K562 (cell line): Measurements from ENCODE around the gene DIP2A. TPM values are rescaled to one million over a fixed set of nuclear protein-coding genes. Genes with fewer than 3 reads are reported as not detected.

Source experiments
- ATAC-seq: fragments of 200-7000 bp; cut with Tn5 transposase; 3 replicates; pipeline ENCODE4 v1.9.1; 2020; ENCODE audit warnings: moderate library complexity
- BruUV-seq: library from RNA; stranded (reverse); fragments of 400-500 nt; replicated peaks from 2 replicates; lab custom pipeline; 2021; lab: Mats Ljungman, UMichigan
- CTCF ChIA-PET: fragments of 300-600 bp; formaldehyde crosslinking; extraction: SDS; loops from one replicate; lab custom pipeline; 2021; ENCODE audit warnings: low intra/inter-chr PET ratio; lab: Yijun Ruan, JAX
- POLR2A ChIA-PET: fragments of 300-600, 350-650 bp; sonication (Branson Sonifier 250); formaldehyde crosslinking; extraction: SDS; loops from one replicate; lab custom pipeline; 2021; ENCODE audit warnings: antibody characterized with exemption, inconsistent platforms; lab: Yijun Ruan, JAX
- DNase-seq, 4 experiments: peaks; one replicate each; pipeline versions ENCODE4 v3.0.0 to v3.0.0-alpha.2; 2011 to 2018; ENCODE audit warnings: low spot score in 3 of 4, mixed read lengths in 3 of 4; ENCODE audit errors: extremely low read depth in 1 of 4
- FAIRE-seq: peaks from 2 replicates; lab custom pipeline; 2011; peaks lifted over from hg19 to GRCh38; lab: Jason Lieb, UNC
- H2AFZ ChIP-seq: 2 replicates; pipeline ENCODE4 v1.6.0; 2011; ENCODE audit warnings: low read depth, low read length, control low read depth, inconsistent platforms
- H3K27ac ChIP-seq: fragments of 200-600 bp; 3 replicates; pipeline ENCODE4 v1.8.0; 2011; ENCODE audit warnings: low read depth, mild to moderate bottlenecking, control low read depth, inconsistent platforms, low read length, moderate library complexity, mixed read lengths; ENCODE audit errors: extremely low read depth
- H3K27me3 ChIP-seq, 2 experiments: fragments of 300-600 bp in 1 of 2; 2 replicates in 1 of 2; 3 replicates in 1 of 2; pipeline versions ENCODE4 v1.6.0 to v1.8.0; 2011; ENCODE audit warnings: inconsistent platforms in 2 of 2, low read length in 2 of 2, mild to moderate bottlenecking in 1 of 2, mixed read lengths in 1 of 2, moderate library complexity in 1 of 2; ENCODE audit not compliant: control insufficient read depth in 2 of 2, insufficient read depth in 2 of 2
- H3K36me3 ChIP-seq: fragments of 300-600 bp; 3 replicates; pipeline ENCODE4 v1.8.0; 2011; ENCODE audit warnings: mild to moderate bottlenecking, low read length, inconsistent platforms; ENCODE audit not compliant: control insufficient read depth, insufficient read depth
- H3K4me1 ChIP-seq, 2 experiments: fragments of 200-600 bp in 1 of 2; replicated peaks in 1 of 2; 2 replicates in 1 of 2; 3 replicates in 1 of 2; pipeline versions ENCODE4 v1.5.1 to v1.8.0; 2011; ENCODE audit warnings: inconsistent platforms in 2 of 2, low read length in 2 of 2, mild to moderate bottlenecking in 1 of 2, mixed read lengths in 1 of 2, moderate library complexity in 1 of 2; ENCODE audit not compliant: control insufficient read depth in 2 of 2, insufficient read depth in 2 of 2
- H3K4me2 ChIP-seq: 2 replicates; pipeline ENCODE4 v1.6.1; 2011; ENCODE audit warnings: low read length, control low read depth, inconsistent platforms, mixed read lengths; ENCODE audit not compliant: insufficient read depth
- H3K4me3 ChIP-seq: fragments of 200-600 bp; sonication (generic), shearing (Covaris generic); 2 replicates; pipeline ENCODE4 v1.5.1; 2016; ENCODE audit warnings: control low read depth, inconsistent platforms
- H3K79me2 ChIP-seq: fragments of 200-600 bp; 3 replicates; pipeline ENCODE4 v1.8.0; 2011; ENCODE audit warnings: low read length, inconsistent platforms; ENCODE audit not compliant: control insufficient read depth, insufficient read depth
- H3K9ac ChIP-seq, 2 experiments: 2 replicates each; pipeline versions ENCODE4 v1.6.0 to v1.6.1; 2011; ENCODE audit warnings: low read depth in 2 of 2, low read length in 2 of 2, control low read depth in 1 of 2, inconsistent platforms in 1 of 2, mild to moderate bottlenecking in 1 of 2, mixed read lengths in 1 of 2; ENCODE audit not compliant: insufficient read depth in 1 of 2
- H3K9me1 ChIP-seq: one replicate; pipeline ENCODE4 v1.6.0; 2011; ENCODE audit warnings: inconsistent platforms, mild to moderate bottlenecking, low read length, moderate library complexity; ENCODE audit not compliant: control insufficient read depth, insufficient read depth
- H3K9me3 ChIP-seq: replicated peaks from 2 replicates; pipeline ENCODE4 v1.5.1; 2011; ENCODE audit warnings: low read depth, low read length, inconsistent platforms; ENCODE audit not compliant: control insufficient read depth, insufficient read depth
- H4K20me1 ChIP-seq: replicated peaks from 2 replicates; pipeline ENCODE4 v1.6.1; 2011; ENCODE audit warnings: low read length, inconsistent platforms, mixed read lengths; ENCODE audit not compliant: control insufficient read depth, insufficient read depth
- ARID1B ChIP-seq: fragments of 450-650 bp; IDR thresholded peaks from 2 replicates; pipeline ENCODE4 v1.6.1; 2016; ENCODE audit warnings: antibody characterized with exemption, mild to moderate bottlenecking, inconsistent platforms
- NCOA4 ChIP-seq: fragments of 450-650 bp; IDR thresholded peaks from 2 replicates; pipeline ENCODE4 v1.6.1; 2018; ENCODE audit warnings: mild to moderate bottlenecking; ENCODE audit not compliant: partially characterized antibody
- NFIX ChIP-seq: fragments of 250-450 bp; sonication (Bioruptor Pico); IDR thresholded peaks from 2 replicates; pipeline ENCODE4 v1.4.0; 2020; ENCODE audit warnings: low read depth, mild to moderate bottlenecking, moderate library complexity
- RCOR1 ChIP-seq, 2 experiments: IDR thresholded peaks; 2 replicates each; pipeline ENCODE4 v1.6.1; 2012; ENCODE audit warnings: low read depth in 2 of 2, low read length in 2 of 2, borderline replicate concordance in 1 of 2, improper control_type of control experiment in 1 of 2
- SIN3A ChIP-seq, 2 experiments: fragments of 150-350 bp in 1 of 2; IDR thresholded peaks; 2 replicates each; pipeline ENCODE4 v1.6.1; 2011 to 2016; ENCODE audit warnings: borderline replicate concordance in 2 of 2, low read depth in 2 of 2, low read length in 2 of 2, mild to moderate bottlenecking in 2 of 2, moderate library complexity in 2 of 2; ENCODE audit not compliant: control insufficient read depth in 1 of 2
- XRCC4 ChIP-seq: IDR thresholded peaks from one replicate; pipeline ENCODE4 v1.6.1; 2011; ENCODE audit not compliant: insufficient read depth, insufficient read length; ENCODE audit errors: extremely low read depth
- YBX1 ChIP-seq: fragments of 450-650 bp; IDR thresholded peaks from 2 replicates; pipeline ENCODE4 v1.7.1; 2016; ENCODE audit warnings: mild to moderate bottlenecking
- ZFP30 ChIP-seq: fragments of 250-450 bp; sonication (Bioruptor Pico); IDR thresholded peaks from 2 replicates; pipeline ENCODE4 v1.8.0; 2022; ENCODE audit warnings: moderate library complexity, mild to moderate bottlenecking, inconsistent platforms, borderline replicate concordance
- WGBS: fragments of 100-300 bp; shearing (Covaris generic); methylation state at CpG from one replicate; pipeline ENCODE4 v1.1.6; 2016; ENCODE audit warnings: low coverage, mixed read lengths; ENCODE audit not compliant: insufficient coverage; ENCODE audit errors: missing lambda C conversion rate; 5-methylcytosine and 5-hydroxymethylcytosine counted together
- in situ Hi-C: fragments of 300-500 bp; cut with MboI; formaldehyde crosslinking; loops from 4 replicates; pipeline ENCODE4 v1.15.0; 2018; ENCODE audit warnings: inconsistent platforms, mixed read lengths
- intact Hi-C: fragments of 100-400 bp; cut with micrococcal nuclease; formaldehyde crosslinking; loops from 2 replicates; pipeline ENCODE4 v1.14.2; 2022
- polyA plus RNA-seq, 8 experiments: library from polyadenylated mRNA; depleted of rRNA in 4 of 8; stranded (reverse) in 5 of 8; unstranded in 3 of 8; fragments of >200 nt; fragmentation: Nextera tagmentation in 2 of 8; fragmentation: Illumina TruSeq in 1 of 8; extraction: Ambion mirVana in 2 of 8; extraction: Trizol in 1 of 8; gene quantifications; 2 replicates each; pipeline versions ENCODE4 v1.2.1 to v1.2.3, GENCODE V29; 2011 to 2014; ENCODE audit warnings: inconsistent platforms in 1 of 8, missing spikeins in 1 of 8
- total RNA-seq, 7 experiments: library from RNA; depleted of rRNA in 6 of 7; stranded (reverse); fragments of >200 nt in 6 of 7; fragmentation: Illumina TruSeq in 2 of 7; extraction: Trizol in 2 of 7; gene quantifications; 2 replicates each; pipeline versions ENCODE4 v1.2.1 to v1.2.3, GENCODE V29; 2011 to 2021; ENCODE audit warnings: low replicate concordance in 1 of 7
- TF ChIP-seq, protein P1 (sequence below): fragments of 450-650 bp; formaldehyde crosslinking; IDR thresholded peaks from 2 replicates; pipeline ENCODE4 v1.4.0; 2022; ENCODE audit warnings: missing genetic modification characterization

Gene DIP2A
- total and polyA plus RNA-seq, 9 of the 15 experiments (the other 6 are each of a cell fraction or from before 2014, with no cell fraction given): 4.3 to 34.5 (median 20.3) TPM

DNA sequence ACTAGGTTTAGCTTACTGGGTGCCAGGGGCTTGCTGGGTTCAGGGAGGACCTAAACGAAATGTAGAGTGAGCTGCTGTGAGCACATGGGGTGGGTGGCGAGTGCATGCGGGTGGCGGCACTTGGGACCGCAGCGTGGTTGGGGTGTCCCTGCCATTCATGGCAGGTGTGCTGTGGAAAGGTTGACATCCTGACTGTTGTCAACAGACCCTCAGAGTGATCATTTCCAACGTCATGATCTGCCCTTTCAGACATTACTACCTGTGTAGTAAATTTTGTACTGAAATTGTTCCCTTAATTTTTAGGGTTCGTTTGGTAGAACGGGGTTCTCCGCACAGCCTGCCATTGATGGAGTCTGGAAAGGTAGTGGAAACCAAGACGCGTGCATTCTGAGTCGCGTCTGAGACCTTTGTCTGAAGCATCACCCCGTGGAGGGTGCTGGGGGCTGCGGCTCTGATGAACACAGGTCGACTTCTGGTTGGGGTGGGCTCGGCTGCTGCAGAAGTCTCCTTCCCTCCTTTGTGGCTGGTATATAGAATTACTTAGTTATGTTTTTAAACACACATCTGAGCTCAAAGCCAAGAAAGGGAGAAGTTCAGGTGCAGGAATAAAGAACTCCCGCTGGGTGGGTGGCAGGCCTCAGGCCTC is 102.9 kb downstream of the DIP2A start (continued):
- TF ChIP-seq RCOR1 (IDR thresholded peaks at IDR 0.05; ENCODE audit: borderline replicate concordance in 1 of 2, low read depth in 2 of 2, low read length in 2 of 2) (no peak), SIN3A (IDR thresholded peaks at IDR 0.05; ENCODE audit: borderline replicate concordance in 2 of 2, control insufficient read depth in 1 of 2, low read depth in 2 of 2, low read length in 2 of 2) (no peak), ZFP30 (CRISPR knock-in tag) (no peak), YBX1 (no peak)

DNA sequence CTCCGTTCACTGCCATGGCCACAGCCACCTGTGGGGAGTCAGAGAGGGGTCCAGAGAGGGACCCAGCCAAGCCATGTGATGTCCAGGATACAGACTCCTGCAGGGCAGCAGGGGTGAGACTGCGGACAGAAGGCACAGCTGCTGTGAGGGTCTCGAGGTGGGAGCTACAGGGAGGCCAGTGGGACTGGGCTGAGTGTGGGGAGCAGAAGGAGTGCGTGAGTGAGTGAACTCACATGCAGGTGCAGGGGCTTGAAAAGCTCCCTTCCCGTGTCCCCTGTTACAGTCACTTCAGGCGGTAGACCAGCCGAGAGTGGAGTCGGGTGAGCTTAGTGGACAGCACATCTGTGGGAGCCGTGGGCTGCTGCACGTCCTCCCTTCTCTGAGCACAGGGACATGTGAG is 103.8 kb downstream of the DIP2A start:
- no peak overlapping the region for H2AFZ ChIP-seq
- H3K27me3 ChIP-seq: no peaks in the 10 kb centered on the region
- no peak overlapping the region for H3K4me2 ChIP-seq
- 74% methylated on average over 10 of the region's 10 CpGs for WGBS
- DNase-seq (peak in 1 of 4 experiments; percentile 5), FAIRE-seq (no peak), ATAC-seq (no peak)
- H3K9ac ChIP-seq: no peak overlapping the region
- H3K9me3 ChIP-seq: no peaks in the 10 kb centered on the region
- ChIA-PET POLR2A (interaction anchor here (0.8 to 1.3 kb wide), 2 partner anchors 32 to 44 kb away, joined by 3 read pairs; no protein-coding TSS in a partner anchor), CTCF (no interaction called here)
- H3K36me3 ChIP-seq: peaks cover 85% of the 10 kb centered on the region; the same call in 2 of the 3 replicates
- TF ChIP-seq, protein P1, sequence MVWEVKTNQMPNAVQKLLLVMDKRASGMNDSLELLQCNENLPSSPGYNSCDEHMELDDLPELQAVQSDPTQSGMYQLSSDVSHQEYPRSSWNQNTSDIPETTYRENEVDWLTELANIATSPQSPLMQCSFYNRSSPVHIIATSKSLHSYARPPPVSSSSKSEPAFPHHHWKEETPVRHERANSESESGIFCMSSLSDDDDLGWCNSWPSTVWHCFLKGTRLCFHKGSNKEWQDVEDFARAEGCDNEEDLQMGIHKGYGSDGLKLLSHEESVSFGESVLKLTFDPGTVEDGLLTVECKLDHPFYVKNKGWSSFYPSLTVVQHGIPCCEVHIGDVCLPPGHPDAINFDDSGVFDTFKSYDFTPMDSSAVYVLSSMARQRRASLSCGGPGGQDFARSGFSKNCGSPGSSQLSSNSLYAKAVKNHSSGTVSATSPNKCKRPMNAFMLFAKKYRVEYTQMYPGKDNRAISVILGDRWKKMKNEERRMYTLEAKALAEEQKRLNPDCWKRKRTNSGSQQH (CRISPR knock-in tag): no peak
- TF ChIP-seq ARID1B: no peak
- TF ChIP-seq XRCC4: no peak
- no peak for TF ChIP-seq NCOA4
- no peak for TF ChIP-seq NFIX (CRISPR knock-in tag)
- intact Hi-C loops (no loop called here), in situ Hi-C loops (no loop called here)
- no TSS peak for BruUV-seq
- H3K79me2 ChIP-seq: no peaks in the 10 kb centered on the region
- H3K27ac ChIP-seq: no peak overlapping the region
- peaks cover 4% of the 10 kb centered on the region for H3K9me1 ChIP-seq
- H3K4me1 ChIP-seq: peaks cover 0 to 24% of the 10 kb centered on the region in 2 experiments; a peak in 2 of 5 replicates
- H3K4me3 ChIP-seq: no peak overlapping the region
- H4K20me1 ChIP-seq: no peaks in the 10 kb centered on the region
